GM10266 (cell line): ENCODE measurements around the gene TOP3B.

Experiments
- DNase-seq: peaks from one replicate; pipeline ENCODE4 v3.0.0; 2012; ENCODE audit errors: extremely low spot score
- TF ChIP-seq, protein P1 (sequence below): IDR thresholded peaks from 2 replicates; pipeline ENCODE4 v1.5.1; 2012; ENCODE audit warnings: mild to moderate bottlenecking, low read depth; ENCODE audit not compliant: control insufficient read depth, insufficient read depth; ENCODE audit errors: missing control alignments

TOP3B gene

DNA sequence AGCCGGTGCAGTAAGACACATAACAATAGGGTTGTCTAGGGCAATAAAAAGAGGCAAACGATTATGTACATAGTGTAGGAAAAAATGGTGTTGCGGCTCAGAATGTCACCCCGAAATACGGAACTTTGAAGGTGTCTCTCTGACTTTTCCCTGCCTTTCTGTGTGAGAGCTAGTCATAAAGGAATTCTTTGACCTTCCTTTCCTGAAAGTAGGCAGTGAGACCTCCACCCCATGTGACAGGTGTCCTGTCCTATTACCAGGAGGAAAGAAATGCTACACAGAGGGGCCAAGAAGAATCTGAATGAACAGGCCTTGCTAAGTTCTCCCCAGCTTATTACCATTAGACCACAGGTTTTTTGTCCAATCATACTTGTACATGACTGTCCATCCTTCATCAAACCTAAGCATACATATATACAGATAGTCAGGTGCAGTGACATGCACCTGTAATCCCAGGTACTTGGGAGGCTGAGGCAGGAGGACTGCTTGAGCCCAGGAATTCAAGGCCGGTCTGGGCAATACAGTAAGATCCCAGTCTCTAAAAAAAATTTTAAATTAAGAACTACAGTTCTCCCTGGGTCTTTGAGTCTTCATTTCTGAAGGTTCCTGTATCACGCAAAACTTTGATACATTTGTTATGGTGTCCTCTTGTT is 16.1 kb upstream of the TOP3B start:
- no peak for DNase-seq
- TF ChIP-seq, protein P1, sequence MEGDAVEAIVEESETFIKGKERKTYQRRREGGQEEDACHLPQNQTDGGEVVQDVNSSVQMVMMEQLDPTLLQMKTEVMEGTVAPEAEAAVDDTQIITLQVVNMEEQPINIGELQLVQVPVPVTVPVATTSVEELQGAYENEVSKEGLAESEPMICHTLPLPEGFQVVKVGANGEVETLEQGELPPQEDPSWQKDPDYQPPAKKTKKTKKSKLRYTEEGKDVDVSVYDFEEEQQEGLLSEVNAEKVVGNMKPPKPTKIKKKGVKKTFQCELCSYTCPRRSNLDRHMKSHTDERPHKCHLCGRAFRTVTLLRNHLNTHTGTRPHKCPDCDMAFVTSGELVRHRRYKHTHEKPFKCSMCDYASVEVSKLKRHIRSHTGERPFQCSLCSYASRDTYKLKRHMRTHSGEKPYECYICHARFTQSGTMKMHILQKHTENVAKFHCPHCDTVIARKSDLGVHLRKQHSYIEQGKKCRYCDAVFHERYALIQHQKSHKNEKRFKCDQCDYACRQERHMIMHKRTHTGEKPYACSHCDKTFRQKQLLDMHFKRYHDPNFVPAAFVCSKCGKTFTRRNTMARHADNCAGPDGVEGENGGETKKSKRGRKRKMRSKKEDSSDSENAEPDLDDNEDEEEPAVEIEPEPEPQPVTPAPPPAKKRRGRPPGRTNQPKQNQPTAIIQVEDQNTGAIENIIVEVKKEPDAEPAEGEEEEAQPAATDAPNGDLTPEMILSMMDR = no peak

DNA sequence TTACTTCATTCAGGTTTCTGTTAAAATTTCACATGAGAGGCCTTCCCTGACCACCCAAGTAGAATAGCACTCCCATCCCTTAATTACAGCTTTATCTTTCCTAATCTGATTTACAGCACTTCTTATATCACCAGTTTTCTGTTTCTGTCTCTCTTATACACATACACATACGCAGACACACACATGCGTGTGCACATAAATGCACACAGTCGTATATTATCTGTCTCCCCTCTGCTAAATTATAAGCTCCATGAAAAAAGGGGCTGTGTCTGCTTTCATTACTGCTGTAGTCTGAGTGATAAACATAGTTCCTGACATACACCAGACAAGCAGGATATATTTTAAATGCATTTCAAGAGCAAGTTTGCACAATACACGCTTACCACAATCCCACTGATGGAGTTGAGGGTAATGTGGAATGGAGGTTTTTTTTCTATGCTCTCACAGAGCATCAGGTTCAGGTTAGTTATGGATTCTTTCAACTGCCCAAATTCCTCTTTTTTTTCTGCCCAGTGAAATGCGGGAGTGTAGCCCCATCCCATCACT is 13.7 kb upstream of the TOP3B start:
- DNase-seq = no peak
- TF ChIP-seq, protein P1 = no peak

DNA sequence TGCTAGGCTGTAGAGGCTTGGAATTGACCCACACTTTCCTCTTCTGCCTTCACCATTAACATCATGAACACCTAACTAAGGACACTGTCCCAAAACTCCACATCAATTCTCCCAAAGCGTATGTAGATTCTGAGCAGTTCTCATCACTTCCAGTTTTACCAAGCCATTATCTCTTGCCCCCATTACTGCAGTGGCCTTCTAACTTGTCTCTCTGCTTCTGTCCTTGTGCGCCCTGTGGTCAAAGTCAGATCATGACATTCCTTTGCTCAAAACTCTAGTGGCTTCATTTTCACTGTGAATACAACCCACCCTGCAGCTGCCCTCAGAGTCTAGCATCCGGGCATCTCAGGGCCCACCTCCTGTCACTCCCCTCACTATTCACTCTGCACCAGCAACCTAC is 13.1 kb upstream of the TOP3B start:
- TF ChIP-seq, protein P1 = no peak
- no peak for DNase-seq

DNA sequence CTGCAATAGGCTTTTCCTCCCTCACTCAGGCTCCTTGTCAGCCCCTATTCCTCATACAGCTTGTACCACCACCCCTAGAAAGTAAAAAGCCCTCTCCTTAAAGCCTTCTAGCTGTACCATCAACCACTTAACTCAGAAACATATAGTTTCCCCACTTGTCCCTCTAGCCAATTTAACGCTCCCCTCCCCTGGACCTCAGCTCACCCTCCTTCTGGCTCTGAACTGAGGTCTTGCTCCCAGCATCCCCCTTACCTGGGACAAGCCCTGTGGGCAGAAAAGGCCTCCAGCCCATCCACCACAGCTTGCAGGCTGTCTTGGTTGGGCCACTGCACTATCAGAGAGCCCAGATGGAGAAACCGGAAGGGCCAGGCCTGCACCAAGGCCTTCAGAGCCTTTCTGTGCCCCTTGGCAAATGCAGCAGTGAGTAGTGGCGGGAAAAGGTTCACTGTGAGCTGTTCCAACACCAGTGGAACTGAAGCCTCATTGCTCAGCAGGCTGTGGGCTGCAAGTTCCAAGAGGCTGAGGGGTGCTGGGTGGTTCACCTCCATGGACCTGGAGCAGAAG is 12.4 kb upstream of the TOP3B start:
- DNase-seq = no peak

DNA sequence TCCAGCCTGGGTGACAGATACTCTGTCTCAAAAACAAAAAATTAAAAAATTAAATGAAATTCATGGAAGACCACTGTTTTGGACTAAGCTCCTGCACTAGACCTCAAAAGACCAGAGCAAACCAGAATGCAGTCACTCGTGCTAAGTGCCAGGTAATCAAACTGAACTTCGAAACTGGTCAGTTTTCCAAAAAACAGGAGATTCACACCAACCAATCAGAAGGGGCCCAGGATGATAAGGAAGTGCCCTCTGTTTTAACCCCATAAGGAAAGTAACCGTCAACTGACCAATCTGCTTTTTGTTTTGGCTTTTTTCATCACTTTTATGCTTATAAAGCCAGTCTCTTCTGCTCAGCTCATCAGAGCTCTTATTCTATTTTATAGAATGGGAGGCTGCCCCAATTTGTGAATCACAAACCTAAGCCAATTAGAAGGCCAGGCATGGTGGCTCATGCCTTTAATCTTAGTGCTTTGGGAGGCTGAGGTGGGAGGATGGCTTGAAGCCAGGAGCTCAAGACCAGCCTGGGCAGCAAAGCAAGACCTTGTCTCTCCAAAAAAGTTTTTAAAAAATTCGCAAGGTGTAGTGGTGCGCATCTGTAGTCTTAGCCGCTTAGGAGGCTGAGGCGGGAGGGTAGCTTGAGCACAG is 10.1 kb upstream of the TOP3B start:
- TF ChIP-seq, protein P1 = no peak
- DNase-seq = no peak

More for the DNA sequence above, 12.4 kb upstream of the TOP3B start:
- TF ChIP-seq, protein P1 = no peak

DNA sequence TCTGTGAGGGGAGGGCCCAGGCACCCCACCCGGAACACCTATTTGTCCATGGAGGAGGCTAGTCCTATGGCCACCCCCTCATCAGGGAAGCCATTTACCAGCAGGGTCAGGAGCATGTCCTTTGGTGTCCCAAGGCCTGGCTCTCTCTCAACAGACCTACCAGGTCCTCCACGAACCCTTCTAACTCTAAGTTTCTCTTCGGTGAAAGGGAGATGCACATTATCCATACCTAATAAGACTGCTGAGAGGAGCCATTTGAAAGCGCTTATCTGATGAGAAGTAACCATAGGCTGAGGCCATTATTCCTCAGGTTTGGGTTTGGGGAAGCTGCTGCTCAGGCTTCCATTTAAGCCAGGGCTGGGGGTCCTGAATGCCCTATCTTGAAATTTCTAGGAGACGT is 9.2 kb upstream of the TOP3B start:
- no peak for DNase-seq
- TF ChIP-seq, protein P1 = no peak

DNA sequence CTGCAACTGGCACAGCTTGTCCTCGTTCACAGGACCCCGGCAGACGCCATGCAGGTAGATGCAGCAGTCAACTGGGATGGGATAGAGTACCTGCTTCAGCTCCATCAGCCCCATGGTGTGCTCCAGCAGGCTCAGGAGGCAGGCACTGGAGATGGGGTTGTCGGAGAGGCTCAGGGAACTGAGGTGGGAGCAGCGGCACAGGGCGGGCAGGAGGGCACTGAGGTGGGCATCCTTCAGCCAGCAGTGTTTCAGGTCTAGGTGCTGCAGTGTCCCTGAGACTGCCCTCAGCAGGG is 8.7 kb upstream of the TOP3B start:
- DNase-seq = no peak
- TF ChIP-seq, protein P1 = no peak
